Measurements from ENCODE around the gene FHOD1. TPM values are rescaled to one million over a fixed set of nuclear protein-coding genes. Genes with fewer than 3 reads are reported as not detected.

Gene FHOD1
- total RNA-seq, 2 donors from 2014 or later: 45.1 to 48.6 TPM

- Mint-ChIP-seq H3K4me1 (peaks cover 16% of the 10 kb centered on the region), H3K36me3 (ENCODE audit: low read depth) (peaks cover 3% of the 10 kb centered on the region), H3K27ac (peak within 1 kb of the TSS; percentile 47), H3K4me3 (no peak within 1 kb of the TSS), H3K27me3 (no peaks in the 10 kb centered on the region)
- DNase-seq (no peak), ATAC-seq (peak; percentile 11)
- no peaks in the 10 kb centered on the region for H3K9me3 ChIP-seq (ENCODE audit: control insufficient read depth, low read length, poor library complexity, severe bottlenecking)
Measured at GRCh38 chr16:67199011-67199807, 48.1 kb downstream of the FHOD1 start, which contains the start of gene ELMO3. Gene ELMO3, plus strand, starts transcription at chr16:67199131. Its CDS starts 196 bp downstream, at chr16:67199327.

GRCh38 chr16:67198238-67198734 lies 49.0 kb downstream of the FHOD1 start:
- no peaks in the 10 kb centered on the region for H3K9me3 ChIP-seq (ENCODE audit: control insufficient read depth, low read length, poor library complexity, severe bottlenecking)
- ATAC-seq: peak; percentile 65
- Mint-ChIP-seq H3K36me3 (ENCODE audit: low read depth) (peaks cover 3% of the 10 kb centered on the region), H3K27ac (peak overlapping the region; percentile 47), H3K4me3 (no peak overlapping the region), H3K4me1 (peaks cover 24% of the 10 kb centered on the region), H3K27me3 (no peaks in the 10 kb centered on the region)
- DNase-seq: no peak

- H3K36me3 Mint-ChIP-seq (ENCODE audit: low read depth): peaks cover 3% of the 10 kb centered on the region
- no peaks in the 10 kb centered on the region for H3K27me3 Mint-ChIP-seq
- no peak for ATAC-seq
- no peak overlapping the region for H3K4me3 Mint-ChIP-seq
- H3K27ac Mint-ChIP-seq: peak overlapping the region; percentile 47
- no peak for DNase-seq
- peaks cover 26% of the 10 kb centered on the region for H3K4me1 Mint-ChIP-seq
- no peaks in the 10 kb centered on the region for H3K9me3 ChIP-seq (ENCODE audit: control insufficient read depth, low read length, poor library complexity, severe bottlenecking)
Measured at GRCh38 chr16:67197704-67198103, 49.6 kb downstream of the FHOD1 start.

GRCh38 chr16:67196881-67197280 lies 50.4 kb downstream of the FHOD1 start:
- DNase-seq (no peak), ATAC-seq (no peak)
- H3K9me3 ChIP-seq (ENCODE audit: control insufficient read depth, low read length, poor library complexity, severe bottlenecking): peaks cover 3% of the 10 kb centered on the region
- Mint-ChIP-seq H3K27ac (peak overlapping the region; percentile 53), H3K4me1 (peaks cover 30% of the 10 kb centered on the region), H3K27me3 (no peaks in the 10 kb centered on the region), H3K36me3 (ENCODE audit: low read depth) (peaks cover 3% of the 10 kb centered on the region), H3K4me3 (no peak overlapping the region)

- DNase-seq (no peak), ATAC-seq (no peak)
- H3K9me3 ChIP-seq (ENCODE audit: control insufficient read depth, low read length, poor library complexity, severe bottlenecking): peaks cover 3% of the 10 kb centered on the region
- peaks cover 3% of the 10 kb centered on the region for H3K36me3 Mint-ChIP-seq (ENCODE audit: low read depth)
- H3K4me3 Mint-ChIP-seq: no peak overlapping the region
- H3K27me3 Mint-ChIP-seq: no peaks in the 10 kb centered on the region
- H3K4me1 Mint-ChIP-seq: peaks cover 37% of the 10 kb centered on the region
- no peak overlapping the region for H3K27ac Mint-ChIP-seq
Measured at GRCh38 chr16:67195676-67196075, 51.6 kb downstream of the FHOD1 start.

- Mint-ChIP-seq H3K27me3 (no peaks in the 10 kb centered on the region), H3K36me3 (ENCODE audit: low read depth) (peaks cover 3% of the 10 kb centered on the region), H3K4me1 (peaks cover 37% of the 10 kb centered on the region), H3K4me3 (peak overlapping the region; percentile 94), H3K27ac (peak overlapping the region; percentile 81)
- ATAC-seq: no peak
- no peak for DNase-seq
- peaks cover 3% of the 10 kb centered on the region for H3K9me3 ChIP-seq (ENCODE audit: control insufficient read depth, low read length, poor library complexity, severe bottlenecking)
Measured at GRCh38 chr16:67194260-67194659, 53.0 kb downstream of the FHOD1 start.

- no peaks in the 10 kb centered on the region for H3K27me3 Mint-ChIP-seq
- ATAC-seq (no peak), DNase-seq (no peak)
- peaks cover 3% of the 10 kb centered on the region for H3K9me3 ChIP-seq (ENCODE audit: control insufficient read depth, low read length, poor library complexity, severe bottlenecking)
- H3K36me3 Mint-ChIP-seq (ENCODE audit: low read depth): peaks cover 3% of the 10 kb centered on the region
- peak overlapping the region; percentile 94 for H3K4me3 Mint-ChIP-seq
- peak overlapping the region; percentile 81 for H3K27ac Mint-ChIP-seq
- H3K4me1 Mint-ChIP-seq: peaks cover 37% of the 10 kb centered on the region
Measured at GRCh38 chr16:67193536-67193935, 53.7 kb downstream of the FHOD1 start.

- peak; percentile 48 for ATAC-seq
- H3K27me3 Mint-ChIP-seq: no peaks in the 10 kb centered on the region
- peak overlapping the region; percentile 94 for H3K4me3 Mint-ChIP-seq
- H3K27ac Mint-ChIP-seq: peak overlapping the region; percentile 81
- H3K4me1 Mint-ChIP-seq: peaks cover 33% of the 10 kb centered on the region
- no peak for DNase-seq
- H3K9me3 ChIP-seq (ENCODE audit: control insufficient read depth, low read length, poor library complexity, severe bottlenecking): peaks cover 3% of the 10 kb centered on the region
- H3K36me3 Mint-ChIP-seq (ENCODE audit: low read depth): peaks cover 3% of the 10 kb centered on the region
Measured at GRCh38 chr16:67192781-67193361, 54.4 kb downstream of the FHOD1 start.

GRCh38 chr16:67191995-67192681 lies 55.1 kb downstream of the FHOD1 start, which contains the start of gene E2F4:
Gene E2F4, plus strand, starts transcription at chr16:67192155. Its CDS starts 73 bp downstream, at chr16:67192228.
- Mint-ChIP-seq H3K4me1 (peaks cover 33% of the 10 kb centered on the region), H3K27me3 (no peaks in the 10 kb centered on the region), H3K4me3 (peak within 1 kb of the TSS; percentile 94), H3K36me3 (ENCODE audit: low read depth) (peaks cover 3% of the 10 kb centered on the region), H3K27ac (peak within 1 kb of the TSS; percentile 81)
- H3K9me3 ChIP-seq (ENCODE audit: control insufficient read depth, low read length, poor library complexity, severe bottlenecking): peaks cover 3% of the 10 kb centered on the region
- DNase-seq (peak; percentile 75 to 78 (median 77)), ATAC-seq (peak; percentile 96)

- H3K27me3 Mint-ChIP-seq: no peaks in the 10 kb centered on the region
- ATAC-seq (no peak), DNase-seq (no peak)
- peaks cover 3% of the 10 kb centered on the region for H3K9me3 ChIP-seq (ENCODE audit: control insufficient read depth, low read length, poor library complexity, severe bottlenecking)
- peak overlapping the region; percentile 81 for H3K27ac Mint-ChIP-seq
- H3K4me1 Mint-ChIP-seq: peaks cover 29% of the 10 kb centered on the region
- H3K4me3 Mint-ChIP-seq: peak overlapping the region; percentile 94
- H3K36me3 Mint-ChIP-seq (ENCODE audit: low read depth): peaks cover 3% of the 10 kb centered on the region
Measured at GRCh38 chr16:67191411-67191994, 55.8 kb downstream of the FHOD1 start.

- Mint-ChIP-seq H3K27ac (peak overlapping the region; percentile 81), H3K4me1 (peaks cover 24% of the 10 kb centered on the region), H3K27me3 (no peaks in the 10 kb centered on the region), H3K4me3 (no peak overlapping the region), H3K36me3 (ENCODE audit: low read depth) (no peaks in the 10 kb centered on the region)
- DNase-seq (no peak), ATAC-seq (no peak)
- H3K9me3 ChIP-seq (ENCODE audit: control insufficient read depth, low read length, poor library complexity, severe bottlenecking): peaks cover 3% of the 10 kb centered on the region
Measured at GRCh38 chr16:67190448-67191399, 56.6 kb downstream of the FHOD1 start.

GRCh38 chr16:67190041-67190440 lies 57.2 kb downstream of the FHOD1 start, which contains the start of gene EXOC3L1:
Gene EXOC3L1, minus strand, starts transcription at chr16:67190136. Its CDS starts 460 bp downstream, at chr16:67189676.
- H3K27ac Mint-ChIP-seq: no peak within 1 kb of the TSS
- peaks cover 3% of the 10 kb centered on the region for H3K9me3 ChIP-seq (ENCODE audit: control insufficient read depth, low read length, poor library complexity, severe bottlenecking)
- ATAC-seq (no peak), DNase-seq (no peak)
- H3K36me3 Mint-ChIP-seq (ENCODE audit: low read depth): no peaks in the 10 kb centered on the region
- H3K4me1 Mint-ChIP-seq: peaks cover 28% of the 10 kb centered on the region
- no peak within 1 kb of the TSS for H3K4me3 Mint-ChIP-seq
- H3K27me3 Mint-ChIP-seq: peaks cover 6% of the 10 kb centered on the region
